Activated T-cell treated with anti-CD3 and anti-CD28 coated beads for 4 hours (primary cell): ENCODE data around the gene MAP4K5.
A peak's percentile ranks its signal among the peaks of the same experiment; 100 is the strongest.
"Not testable (repeated sequence)": the region's sequence is repeated elsewhere in the genome, so short reads cannot be mapped to it uniquely, and the experiment has no call there.

Source experiments
- DNase-seq: peaks from one replicate; pipeline ENCODE4 v3.0.0-alpha.2; 2020

MAP4K5 gene

DNA sequence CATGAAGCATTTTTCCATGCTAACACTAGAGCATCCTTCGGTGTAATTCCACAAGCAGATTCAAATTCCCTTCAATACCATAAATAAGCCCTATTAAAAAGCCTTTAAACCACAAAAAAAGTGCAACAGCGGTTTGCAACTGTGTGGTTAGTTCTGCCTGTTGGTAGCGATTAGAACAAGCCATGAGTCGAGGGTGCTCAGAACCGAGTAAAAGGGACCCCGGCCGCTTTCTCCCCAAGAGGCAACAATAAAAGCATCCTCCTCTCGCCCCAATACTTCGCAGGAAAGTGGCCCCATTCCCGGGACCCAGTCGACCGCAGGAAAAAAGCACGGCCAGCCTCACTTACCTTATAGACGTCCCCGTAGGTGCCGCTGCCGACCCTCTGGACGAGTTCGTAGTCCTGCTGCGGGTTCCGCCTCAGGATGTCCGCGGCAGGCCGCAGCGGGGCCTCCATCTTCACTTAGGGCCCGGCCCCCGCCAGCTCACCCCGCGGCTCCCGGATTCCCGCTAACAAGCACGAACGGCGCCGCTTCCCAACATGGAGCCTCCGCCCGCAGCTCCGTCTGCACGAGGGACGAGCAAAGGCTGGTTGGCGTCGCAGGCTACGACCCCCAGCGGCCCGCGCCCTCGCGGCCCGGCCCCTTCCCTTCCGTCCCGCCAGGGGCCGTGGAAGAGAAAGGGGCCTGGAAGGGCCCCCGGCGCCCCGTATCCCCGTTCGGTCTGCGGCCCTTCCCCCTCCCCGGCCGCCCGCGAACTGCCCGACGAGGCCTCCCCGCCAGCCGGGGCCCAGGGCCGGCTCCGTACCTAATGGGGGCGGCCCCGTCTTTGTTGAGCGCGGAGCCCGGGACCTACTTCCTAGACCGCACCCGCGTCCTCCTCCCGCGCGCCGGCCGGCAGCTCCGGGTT lies 521 bp downstream of the MAP4K5 start:
- peak; percentile 7 for DNase-seq

- DNase-seq: no peak
Measured at GRCh38 chr14:50530794-50531365, 1.5 kb downstream of the MAP4K5 start.

DNA sequence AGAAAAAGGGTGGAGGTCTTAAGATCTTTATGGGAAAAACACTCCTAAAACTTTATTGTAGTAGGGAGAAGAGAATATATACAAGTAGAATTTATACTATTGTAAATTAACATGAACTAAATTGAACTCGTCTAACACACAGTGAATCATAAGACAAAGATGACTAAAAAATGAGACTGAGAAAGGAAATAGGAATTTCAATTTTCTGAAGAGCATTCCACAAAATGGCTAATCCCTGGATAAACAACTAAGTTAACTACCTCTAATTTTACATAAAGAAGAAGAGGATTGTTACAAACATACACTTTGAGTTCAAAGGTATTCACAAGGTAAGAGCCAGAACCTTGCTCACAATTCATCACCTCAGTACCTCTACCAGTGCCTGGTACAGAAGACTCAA lies 2.0 kb downstream of the MAP4K5 start:
- DNase-seq: no peak

DNA sequence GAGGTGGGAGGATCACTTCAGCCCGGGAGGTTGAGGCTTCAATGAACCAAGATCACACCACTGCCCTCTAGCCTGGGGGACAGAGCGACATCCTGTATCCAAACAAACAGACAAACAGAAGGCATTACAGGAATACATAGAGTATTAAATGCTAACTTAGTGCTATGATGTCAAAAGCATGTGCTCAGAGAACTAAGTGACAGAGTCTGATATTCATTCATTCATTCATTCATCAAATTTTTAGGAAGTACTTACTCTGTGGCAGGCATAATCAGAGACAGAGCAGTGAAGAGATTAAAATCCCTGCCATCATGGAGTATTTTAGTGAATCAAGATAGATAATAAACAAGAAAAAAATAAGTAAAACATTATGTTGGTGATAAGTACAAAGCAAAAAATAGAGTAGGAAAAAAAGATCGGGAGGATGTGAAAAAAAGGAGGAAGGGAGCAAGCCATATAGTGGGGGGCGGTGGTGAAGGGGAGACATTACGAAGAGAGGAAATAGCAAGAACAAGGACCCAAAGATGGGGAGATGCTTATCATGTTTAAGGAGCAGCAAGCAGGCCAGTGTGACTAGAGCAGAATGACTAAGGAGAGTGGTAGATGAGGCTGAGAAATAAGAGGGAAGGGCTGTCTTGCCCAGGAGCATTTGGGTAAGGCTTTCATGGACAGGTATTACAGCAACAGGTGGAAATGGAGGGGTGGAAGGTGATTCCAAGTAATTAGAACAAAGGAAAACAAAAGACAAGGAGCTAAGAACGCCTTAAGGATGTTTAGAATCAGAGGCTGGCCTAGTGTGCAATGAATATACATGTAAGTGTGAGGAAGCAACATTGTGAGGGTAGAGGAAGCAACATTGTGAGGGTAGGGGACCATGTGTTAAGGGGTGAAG lies 2.8 kb downstream of the MAP4K5 start:
- DNase-seq: no peak

- no peak for DNase-seq
Measured at GRCh38 chr14:50528000-50528399, 4.4 kb downstream of the MAP4K5 start.

DNA sequence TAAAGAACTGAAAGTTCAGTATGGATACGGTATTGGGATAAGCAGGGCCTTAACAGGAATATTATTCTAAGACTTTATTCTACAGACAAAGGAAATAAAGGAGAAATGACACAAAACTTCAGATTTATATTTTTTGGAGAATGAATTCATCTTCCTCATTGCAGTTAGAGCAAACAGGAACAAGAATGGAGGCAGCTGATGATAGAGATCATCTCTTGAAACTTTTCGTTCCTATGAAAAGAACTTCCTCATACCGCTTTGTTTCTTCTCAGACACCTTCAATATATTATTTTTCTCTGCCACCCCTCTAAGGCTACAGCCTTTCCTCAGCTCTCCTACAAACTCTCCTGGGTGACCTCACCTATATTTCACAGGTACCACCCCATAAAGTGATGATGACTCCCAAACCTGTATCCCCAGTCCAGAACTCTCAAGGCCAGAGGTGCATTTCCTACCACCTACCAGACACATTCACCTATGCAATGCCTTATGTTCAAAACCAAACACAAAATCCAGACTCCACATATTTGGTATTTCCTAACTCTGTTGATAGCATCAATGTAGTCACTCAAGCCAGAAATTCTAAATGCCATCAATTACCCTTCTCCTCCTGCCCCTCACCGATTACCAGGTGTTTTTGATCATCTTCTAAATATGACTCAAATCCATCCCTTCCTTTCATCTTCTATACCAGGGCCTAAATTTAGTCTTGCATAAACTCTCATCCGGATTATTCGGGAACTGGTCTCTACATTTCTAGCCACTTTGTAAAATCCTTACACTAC lies 7.4 kb downstream of the MAP4K5 start:
- no peak for DNase-seq

DNA sequence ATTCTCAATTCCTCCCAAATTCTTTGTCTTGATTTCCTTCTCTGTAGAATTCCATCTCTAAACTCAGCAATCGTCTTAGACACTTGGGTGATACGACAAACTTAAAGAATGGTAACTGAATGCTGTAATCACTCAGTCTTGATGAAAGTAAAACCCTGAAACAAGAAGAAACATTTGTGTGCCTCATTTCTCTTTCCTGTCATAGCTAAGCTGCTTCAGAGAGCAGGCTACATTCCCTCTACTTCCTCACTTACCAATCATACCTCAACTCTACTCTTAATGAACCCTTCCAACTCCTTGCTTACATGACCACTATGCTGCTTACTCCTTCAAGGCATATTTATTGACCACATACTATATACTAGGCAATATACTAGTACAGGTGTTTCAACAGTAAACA lies 8.3 kb downstream of the MAP4K5 start:
- DNase-seq: no peak

GRCh38 chr14:50523271-50524041 lies 8.9 kb downstream of the MAP4K5 start:
- DNase-seq: no peak

DNA sequence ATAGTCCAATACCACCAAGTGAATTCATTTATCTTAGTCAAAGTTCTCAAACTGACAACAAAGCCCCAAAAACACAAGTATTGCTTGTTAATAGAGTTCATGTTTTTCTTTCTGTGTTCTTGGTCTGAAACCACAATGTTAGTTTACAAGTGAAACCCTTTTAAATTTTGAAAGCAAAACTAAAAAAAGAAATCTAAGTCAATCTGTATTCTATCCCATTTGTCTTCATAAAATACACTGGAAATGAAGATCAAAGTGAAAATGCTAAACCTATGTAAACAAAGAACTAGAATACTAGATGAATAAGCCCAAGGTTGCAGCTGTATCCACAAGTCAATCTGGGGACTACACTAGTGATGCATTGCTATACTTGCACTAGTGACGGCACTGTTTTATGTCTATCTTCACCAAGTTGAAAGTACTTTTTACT lies 10.4 kb downstream of the MAP4K5 start:
- DNase-seq: no peak

DNA sequence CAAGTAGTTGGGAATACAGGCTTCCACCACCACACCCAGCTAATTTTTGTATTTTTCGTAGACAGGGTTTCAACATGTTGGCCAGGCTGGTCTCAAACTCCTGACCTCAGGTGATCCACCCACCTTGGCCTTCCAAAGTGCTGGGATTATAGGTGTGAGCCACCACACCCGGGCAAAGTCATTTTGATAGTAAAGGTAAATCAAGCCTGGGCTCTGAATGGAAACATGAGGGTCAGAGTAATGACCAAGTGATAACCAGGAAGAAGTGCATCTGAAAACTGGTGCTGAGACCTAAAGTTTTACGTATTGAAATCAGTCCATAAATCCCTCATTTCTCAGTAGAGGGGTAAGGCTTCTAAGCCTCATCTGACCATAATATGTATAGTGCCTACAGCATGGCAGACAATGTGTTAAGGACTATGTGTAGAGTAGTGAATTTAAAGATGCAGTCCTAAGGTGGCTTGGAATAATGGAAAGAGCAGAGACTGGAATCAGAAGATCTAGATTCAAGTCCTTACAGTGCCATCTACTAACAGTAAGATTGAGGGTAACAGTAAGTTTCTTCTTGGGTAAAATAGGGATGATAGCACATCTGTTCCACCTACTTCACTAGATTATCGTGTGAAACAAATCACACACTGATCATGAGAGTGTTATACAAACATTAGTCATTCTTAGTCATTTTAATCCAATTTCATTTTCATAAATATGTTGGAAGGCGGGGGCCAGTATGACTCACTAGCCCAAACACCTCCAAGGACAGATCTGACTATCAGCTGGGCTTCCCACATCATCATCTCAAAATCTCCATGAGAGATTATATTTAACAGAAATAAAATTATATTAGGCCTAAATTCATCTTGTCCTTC lies 11.2 kb downstream of the MAP4K5 start:
- peak; percentile 31 for DNase-seq

GRCh38 chr14:50516091-50516490 lies 16.3 kb downstream of the MAP4K5 start:
- no peak for DNase-seq

DNA sequence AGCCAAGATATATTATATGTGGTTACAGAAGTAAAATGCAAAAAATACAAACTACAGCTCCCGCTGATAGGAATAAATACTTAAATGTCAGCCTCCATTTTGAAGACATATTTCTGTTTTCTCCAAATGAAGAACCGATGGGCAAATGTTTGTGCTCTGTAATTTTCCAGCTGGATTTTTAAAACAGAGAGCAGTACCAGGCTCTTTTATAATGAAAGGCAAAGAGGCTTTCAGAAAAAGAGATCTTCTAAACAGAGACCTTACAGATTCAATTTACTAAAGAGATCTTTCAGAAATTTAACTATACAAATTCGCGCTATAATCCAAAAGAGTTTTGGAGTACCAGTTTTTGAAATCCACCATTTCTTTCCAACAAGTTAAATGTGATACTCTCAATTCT lies 19.9 kb downstream of the MAP4K5 start:
- DNase-seq: no peak

DNA sequence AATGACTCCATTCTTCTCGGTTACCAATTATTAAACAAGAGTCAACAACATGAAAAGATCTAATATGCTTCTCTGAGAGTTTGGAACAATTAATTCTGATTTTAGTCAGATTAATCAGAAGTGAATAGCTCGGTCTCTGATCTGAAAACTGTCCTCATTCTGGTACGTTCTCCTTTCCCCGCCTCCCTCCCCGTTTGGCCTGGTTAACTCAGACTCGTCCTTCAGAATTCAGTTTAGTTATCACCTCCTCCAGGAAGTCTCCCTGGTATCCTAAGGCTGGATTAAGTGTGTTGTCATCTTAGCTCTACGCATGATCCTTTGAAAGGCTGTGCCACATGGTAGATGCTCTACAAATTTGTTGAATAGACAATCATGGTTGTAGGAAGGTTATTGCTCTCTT lies 22.2 kb downstream of the MAP4K5 start:
- DNase-seq: no peak

GRCh38 chr14:50507078-50507477 lies 25.3 kb downstream of the MAP4K5 start:
- not testable (repeated sequence) for DNase-seq

DNA sequence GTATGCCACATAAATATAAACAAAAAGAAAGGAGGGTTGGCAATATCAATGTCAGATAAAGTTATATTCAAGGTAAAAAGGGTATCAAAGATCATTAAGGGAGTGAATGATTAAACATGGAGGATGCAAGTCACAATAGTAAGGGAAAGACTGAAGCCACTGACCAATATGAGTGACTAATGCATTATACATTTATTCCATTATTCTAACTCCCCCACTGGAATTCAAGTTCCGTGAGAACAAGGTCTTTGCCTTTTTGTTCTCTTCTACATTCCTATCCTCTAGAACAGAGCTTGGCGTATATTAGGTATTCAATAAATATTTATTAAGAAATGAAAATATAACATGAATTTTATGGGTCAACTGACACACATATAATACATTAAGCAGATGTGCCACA lies 30.7 kb downstream of the MAP4K5 start:
- DNase-seq: no peak

GRCh38 chr14:50497351-50497750 lies 35.0 kb downstream of the MAP4K5 start:
- DNase-seq: no peak

DNA sequence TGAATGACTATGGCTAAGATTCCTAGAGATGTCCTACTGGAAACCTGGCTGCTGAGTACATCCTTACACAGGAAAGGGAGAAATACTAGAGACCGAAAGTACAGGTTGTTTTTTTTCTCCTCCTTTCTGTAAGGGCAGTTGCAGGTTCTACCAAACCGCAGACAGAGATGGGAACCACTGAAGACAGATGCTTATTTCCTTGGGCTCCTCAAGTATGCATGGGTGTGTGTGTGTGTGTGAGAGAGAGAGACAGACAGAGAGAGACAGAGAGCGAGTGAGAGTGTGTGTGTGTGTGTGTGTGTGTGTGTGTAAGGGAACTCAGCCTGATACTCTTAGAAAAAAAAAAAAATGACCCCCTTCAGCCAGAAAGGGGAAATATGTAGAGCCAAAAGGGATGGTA lies 42.5 kb downstream of the MAP4K5 start:
- DNase-seq: no peak

DNA sequence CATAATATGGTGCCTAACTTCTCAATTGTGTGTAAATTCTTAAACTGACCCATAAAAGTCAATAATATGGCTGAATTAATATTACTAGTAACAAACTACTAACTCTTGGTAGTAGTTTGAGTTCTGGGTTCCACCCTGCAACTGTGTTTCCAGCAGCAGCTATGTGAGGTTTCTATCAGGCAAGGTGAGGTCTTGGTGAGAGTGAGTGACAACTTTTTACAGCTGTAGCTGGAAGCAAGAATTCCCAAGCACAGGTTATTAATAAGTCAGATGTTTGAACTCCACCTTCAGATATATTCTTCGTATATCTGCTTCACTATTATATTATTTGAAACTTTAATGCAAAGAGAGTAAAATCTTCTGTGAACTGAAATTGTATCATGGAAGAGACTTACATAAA lies 43.8 kb downstream of the MAP4K5 start:
- DNase-seq: no peak

DNA sequence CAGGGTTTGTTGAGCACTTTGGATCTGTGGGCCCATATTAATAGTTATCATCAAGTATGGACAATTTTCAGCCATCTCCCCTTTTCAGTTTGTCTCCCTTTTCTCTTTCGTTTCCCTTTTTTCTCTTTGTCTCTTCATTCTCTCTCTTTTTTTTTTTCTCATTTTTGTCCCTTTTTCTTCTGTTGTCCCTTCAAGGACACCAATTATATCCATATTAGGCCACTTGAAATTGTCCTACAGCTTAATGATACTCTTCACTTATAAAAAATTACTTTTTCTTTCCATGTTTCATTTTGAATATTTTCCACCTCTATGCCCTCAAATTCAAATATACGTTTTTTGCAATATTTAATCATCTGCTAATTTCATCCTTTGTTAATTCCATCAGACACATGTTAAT lies 53.3 kb downstream of the MAP4K5 start:
- no peak for DNase-seq

DNA sequence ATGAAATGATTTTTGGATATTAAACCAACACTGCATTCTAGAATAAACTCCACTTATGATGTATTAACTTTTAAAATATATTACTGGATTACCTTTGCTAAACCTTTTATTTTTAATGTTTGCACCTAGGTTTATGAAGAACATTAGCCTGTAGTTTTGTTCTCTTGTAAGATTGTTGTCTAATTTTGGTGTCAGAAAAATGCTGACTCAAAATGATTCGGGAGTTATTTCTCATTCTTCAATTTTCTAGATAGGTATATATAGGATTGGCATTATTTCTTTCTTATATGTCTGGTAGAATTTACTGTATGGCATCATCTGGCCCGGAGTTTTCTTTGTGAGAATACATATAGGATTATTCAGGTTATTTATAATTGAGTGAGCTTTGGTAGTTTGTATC lies 54.6 kb downstream of the MAP4K5 start:
- no peak for DNase-seq

- no peak for DNase-seq
Measured at GRCh38 chr14:50476134-50476533, 56.2 kb downstream of the MAP4K5 start.
